GM19372 (cell line): ENCODE data around the gene EFCAB14.
A peak's percentile ranks its signal among the peaks of the same experiment; 100 is the strongest.
"Not testable (repeated sequence)": the region's sequence is repeated elsewhere in the genome, so short reads cannot be mapped to it uniquely, and the experiment has no call there.

Experiments
- ATAC-seq: cut with Tn5 transposase; IDR thresholded peaks from one replicate; pipeline ENCODE4 v1.9.1; 2021; ENCODE audit warnings: mild to moderate bottlenecking, low read depth, moderate library complexity; ENCODE audit not compliant: unreplicated experiment

Gene EFCAB14

GRCh38 chr1:46724991-46725735 lies 6.2 kb upstream of the EFCAB14 start:
- peak; percentile 95 for ATAC-seq

GRCh38 chr1:46723901-46724300 lies 5.0 kb upstream of the EFCAB14 start:
- ATAC-seq = no peak

- ATAC-seq = no peak
These were observed 2.8 kb upstream of the EFCAB14 start for GRCh38 chr1:46721686-46722205.

GRCh38 chr1:46721204-46721603 lies 2.3 kb upstream of the EFCAB14 start:
- ATAC-seq = no peak

GRCh38 chr1:46720319-46720718 lies 1.4 kb upstream of the EFCAB14 start:
- ATAC-seq = not testable (repeated sequence)

GRCh38 chr1:46719689-46720088 lies 775 bp upstream of the EFCAB14 start:
- no peak for ATAC-seq

- ATAC-seq = no peak
These were observed 581 bp downstream of the EFCAB14 start for GRCh38 chr1:46718340-46718726.

- ATAC-seq = no peak
These were observed 1.3 kb downstream of the EFCAB14 start for GRCh38 chr1:46717654-46718053.

GRCh38 chr1:46714976-46715375 lies 3.9 kb downstream of the EFCAB14 start:
- no peak for ATAC-seq

- ATAC-seq = no peak
These were observed 10.8 kb downstream of the EFCAB14 start for GRCh38 chr1:46708121-46708520.

- no peak for ATAC-seq
These were observed 13.5 kb downstream of the EFCAB14 start for GRCh38 chr1:46705408-46705807.

GRCh38 chr1:46703927-46704641 lies 14.8 kb downstream of the EFCAB14 start:
- ATAC-seq = no peak

- ATAC-seq = no peak
These were observed 19.2 kb downstream of the EFCAB14 start for GRCh38 chr1:46699666-46700065.

GRCh38 chr1:46697053-46697452 lies 21.9 kb downstream of the EFCAB14 start:
- no peak for ATAC-seq

GRCh38 chr1:46694676-46695075 lies 24.2 kb downstream of the EFCAB14 start:
- not testable (repeated sequence) for ATAC-seq

GRCh38 chr1:46692811-46693770 lies 25.8 kb downstream of the EFCAB14 start:
- no peak for ATAC-seq

- ATAC-seq = no peak
These were observed 26.7 kb downstream of the EFCAB14 start for GRCh38 chr1:46691997-46692790.

GRCh38 chr1:46690931-46691421 lies 27.9 kb downstream of the EFCAB14 start:
- no peak for ATAC-seq

- ATAC-seq = no peak
These were observed 29.0 kb downstream of the EFCAB14 start for GRCh38 chr1:46689897-46690296.

GRCh38 chr1:46689356-46689755 lies 29.6 kb downstream of the EFCAB14 start:
- ATAC-seq = no peak
